GM19351 (cell line): ENCODE measurements around the gene ETHE1.

Experiments
- ATAC-seq: cut with Tn5 transposase; IDR thresholded peaks from one replicate; pipeline ENCODE4 v1.9.1; 2021; ENCODE audit warnings: mild to moderate bottlenecking, moderate library complexity; ENCODE audit not compliant: unreplicated experiment

ETHE1 gene

DNA sequence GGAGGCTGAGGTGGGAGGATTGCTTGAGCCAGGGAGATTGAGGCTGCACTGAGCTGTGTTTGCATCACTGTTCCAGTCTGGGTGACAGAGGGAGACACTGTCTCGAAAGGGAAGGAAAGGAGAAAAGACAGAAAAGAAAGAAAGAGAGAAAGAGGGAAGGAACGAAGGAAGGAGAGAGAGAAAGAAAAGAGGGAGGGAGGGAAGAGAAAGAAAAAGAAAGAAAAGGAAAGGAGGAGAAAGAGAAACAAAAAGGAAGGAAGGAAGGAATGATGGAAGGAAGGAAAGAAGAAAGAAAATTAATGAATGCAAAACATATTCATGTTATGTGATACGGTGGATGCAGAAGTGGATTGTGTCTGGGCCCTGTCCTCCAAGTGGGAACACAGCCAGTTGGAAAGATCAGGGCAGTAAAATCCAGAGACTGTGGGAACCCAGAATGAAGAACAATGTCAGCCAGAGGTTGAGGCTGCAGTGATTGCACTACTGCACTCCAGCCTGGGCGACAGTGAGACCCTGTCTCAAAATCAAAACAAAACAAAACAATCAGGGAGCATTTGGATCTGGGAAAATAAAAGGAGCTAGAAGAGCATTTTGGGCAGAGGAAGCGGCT is 28.7 kb downstream of the ETHE1 start:
- no peak for ATAC-seq

DNA sequence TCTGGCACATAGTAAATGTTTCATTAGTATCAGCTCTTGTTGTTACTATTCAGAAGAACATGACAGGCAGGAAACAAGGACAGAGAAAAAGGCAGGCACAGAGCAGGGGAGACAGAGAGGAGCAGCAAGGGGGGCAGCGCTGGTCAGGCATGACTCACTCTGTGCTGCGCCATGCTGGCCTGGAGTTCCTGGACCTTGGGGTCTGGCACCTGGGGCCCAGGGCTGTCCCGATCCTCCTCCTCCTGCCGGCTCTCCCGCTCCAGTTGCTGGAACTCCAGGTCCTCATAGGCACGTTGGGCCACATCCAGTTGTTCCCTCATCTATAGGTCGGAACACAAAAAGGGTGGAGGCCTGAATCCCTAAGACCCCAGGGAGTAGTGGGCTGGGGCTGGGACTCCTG is 30.0 kb downstream of the ETHE1 start:
- ATAC-seq: no peak

DNA sequence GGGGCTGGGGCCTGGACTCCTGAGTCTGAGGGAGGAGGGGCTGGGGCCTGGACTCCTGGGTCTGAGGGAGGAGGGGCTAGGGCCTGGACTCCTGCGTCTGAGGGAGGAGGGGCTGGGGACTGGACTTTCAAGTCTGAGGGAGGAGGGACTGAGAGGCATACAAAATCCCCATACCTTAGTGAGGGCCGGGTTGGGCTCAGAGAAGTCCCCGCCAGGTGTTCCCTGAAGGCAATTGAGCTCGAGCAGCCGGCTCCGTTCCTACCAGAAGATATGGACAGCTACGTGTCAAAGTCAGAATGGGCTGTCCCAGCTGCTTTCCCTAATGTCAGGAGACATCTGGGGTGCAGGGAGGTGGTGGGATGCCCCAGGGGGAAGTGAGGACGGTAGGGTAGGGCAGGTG is 31.9 kb downstream of the ETHE1 start:
- no peak for ATAC-seq

DNA sequence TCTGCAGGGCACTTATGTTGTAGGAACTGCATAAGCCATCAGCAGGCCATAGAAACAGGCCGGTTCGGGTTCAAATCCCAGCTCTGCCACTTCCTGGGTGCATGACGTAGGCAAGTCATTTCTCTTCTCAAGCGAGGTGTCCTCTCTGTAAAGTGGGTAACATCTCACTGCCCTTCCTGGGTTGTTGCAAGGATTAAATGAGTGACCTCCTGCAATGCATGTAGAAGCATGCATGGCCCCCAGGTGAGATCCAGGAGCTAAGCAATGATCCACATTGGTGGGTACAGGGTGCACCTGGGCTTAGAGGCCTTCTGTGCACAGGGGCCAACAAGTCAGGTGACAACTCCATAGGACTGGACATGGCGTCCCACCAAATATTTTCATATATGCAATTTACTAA is 36.2 kb downstream of the ETHE1 start:
- no peak for ATAC-seq

DNA sequence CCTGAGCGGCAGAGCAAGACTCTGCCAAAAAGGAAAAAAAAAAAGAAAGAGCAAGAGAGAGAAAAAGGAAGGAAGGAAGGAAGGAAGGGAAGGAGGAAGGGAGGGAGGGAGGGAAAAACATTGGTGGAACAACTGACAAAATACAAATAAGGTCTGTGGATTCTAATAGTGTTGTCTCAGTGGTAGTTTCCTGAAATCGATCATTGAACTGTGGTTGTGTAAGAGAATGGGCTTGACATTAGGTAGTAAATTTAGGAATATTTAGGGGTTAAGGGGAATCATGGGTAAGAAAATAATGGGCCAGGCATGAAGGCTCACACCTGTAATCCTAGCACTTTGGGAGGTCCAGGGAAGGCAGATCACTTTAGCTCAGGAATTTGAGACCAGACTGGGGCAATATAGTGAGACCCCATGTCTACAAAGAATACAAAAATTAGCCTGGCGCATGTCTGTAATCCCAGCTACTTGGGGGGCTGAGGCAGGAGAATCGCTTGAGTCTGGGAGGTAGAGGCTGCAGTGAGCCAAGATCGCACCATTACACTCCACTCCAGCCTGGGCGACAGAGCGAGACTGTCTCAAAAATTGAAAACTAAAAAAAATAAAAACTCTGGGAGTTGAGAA is 36.9 kb downstream of the ETHE1 start:
- no peak for ATAC-seq

DNA sequence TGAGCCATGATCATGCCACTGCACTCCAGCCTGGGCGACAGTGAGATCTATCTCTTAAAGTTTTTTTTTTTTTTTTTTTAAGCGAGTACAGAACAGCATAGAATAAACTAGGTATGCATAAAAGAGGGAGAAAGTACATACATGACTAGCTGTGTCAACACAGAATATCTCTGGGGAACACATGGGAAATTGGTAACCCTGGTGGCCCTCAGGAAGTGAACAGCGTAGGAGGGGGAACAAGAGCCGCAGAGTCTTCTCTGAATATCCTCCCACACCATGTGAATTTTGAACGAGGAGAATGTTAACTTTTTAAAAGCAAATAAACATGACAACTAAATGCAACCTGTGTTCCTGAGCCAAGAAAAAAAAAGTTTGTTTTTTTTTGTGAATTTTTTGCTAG is 37.7 kb downstream of the ETHE1 start:
- peak; percentile 56 for ATAC-seq

DNA sequence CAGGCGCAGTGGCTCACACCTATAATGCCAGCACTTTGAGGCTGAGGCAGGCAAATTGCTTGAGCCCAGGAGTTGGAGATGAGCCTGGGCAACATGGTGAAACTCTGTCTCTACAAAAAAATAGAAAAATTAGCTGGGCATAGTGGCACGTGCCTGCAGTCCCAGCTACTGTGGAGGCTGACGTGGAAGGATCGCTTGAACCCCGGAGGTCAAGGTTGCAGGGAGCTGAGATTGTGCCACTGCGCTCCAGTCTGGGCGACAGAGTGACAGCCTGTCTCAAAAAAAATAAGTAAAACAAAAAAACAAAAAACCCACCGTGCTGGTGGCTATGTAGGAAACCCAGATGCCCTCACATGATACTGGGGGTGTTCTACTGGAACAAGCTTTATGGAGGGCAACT is 38.8 kb downstream of the ETHE1 start:
- no peak for ATAC-seq

DNA sequence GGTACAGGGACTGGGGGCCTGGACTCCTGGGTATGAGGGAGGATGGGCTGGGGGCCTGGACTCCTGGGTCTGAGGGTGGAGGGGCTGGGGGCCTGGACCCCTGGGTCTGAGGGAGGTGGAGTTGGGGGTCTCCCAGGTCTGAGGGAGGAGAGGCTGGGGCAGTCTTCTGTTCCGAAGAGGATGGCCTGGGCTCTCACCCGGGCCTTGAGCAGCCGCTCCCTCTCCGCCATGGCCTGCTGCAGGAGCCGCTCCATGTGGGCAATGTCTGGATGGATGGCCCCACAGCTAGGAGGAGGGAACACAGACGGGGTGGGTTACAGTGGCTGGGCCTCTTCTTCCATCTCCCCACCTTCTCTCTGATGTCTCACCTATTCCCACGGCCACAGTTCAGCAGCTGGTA is 40.6 kb downstream of the ETHE1 start:
- ATAC-seq: no peak

DNA sequence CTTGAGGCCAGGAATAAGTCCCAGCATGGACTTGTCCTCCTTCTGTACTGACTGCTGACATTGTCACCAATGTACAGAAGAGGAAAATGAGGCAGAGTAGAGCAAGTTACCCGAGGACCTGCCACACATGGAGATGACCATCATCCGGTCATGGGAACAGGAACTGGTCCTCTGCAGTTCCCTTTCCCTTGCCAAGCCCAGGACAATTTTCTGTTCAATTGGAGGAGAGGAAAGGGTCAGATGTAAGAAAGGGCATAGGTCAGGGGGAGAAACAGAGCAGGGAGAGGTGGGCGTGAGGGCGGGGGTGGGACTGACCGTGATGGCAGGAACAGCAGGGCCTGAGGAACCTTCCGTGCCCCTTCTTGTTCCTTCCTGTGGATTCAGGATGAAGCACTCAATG is 41.0 kb downstream of the ETHE1 start:
- ATAC-seq: no peak

DNA sequence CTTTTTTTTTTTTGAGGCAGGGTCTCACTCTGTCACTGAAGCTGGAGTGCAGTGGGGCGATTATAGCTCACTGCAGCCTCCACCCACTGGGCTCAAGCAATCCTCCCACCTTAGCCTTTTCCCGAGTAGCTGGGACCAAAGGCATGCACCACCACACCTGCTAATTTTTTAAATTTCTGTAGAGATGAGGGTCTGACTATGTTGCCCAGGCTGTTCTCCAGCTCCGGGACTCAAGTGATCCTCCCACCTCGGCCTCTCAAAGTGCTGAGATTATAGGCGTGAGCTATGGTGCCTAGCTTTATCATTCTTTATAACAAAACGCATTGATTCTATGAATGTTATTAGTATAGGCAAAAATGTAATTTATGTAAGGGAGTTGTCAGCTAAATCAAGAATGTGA is 43.7 kb downstream of the ETHE1 start:
- no peak for ATAC-seq

DNA sequence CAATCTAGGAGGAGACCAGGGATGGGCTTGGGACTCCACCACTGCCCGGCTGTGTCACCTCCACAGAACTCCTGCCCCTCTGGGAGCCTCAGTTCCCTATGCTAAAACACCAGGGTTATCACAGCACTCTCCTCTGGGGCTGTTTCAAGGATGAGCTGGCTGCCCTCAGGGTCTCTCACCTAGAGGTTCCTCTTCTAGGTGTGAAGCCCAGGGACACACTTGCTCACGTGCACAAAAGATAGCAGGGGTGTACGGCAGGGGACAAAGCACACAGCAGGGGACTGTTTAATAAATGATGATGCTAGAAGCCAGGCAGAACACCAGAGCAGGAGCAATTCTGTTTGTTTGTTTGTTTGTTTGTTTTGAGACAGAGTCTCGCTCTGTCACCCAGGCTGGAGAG is 44.8 kb downstream of the ETHE1 start:
- ATAC-seq: no peak

DNA sequence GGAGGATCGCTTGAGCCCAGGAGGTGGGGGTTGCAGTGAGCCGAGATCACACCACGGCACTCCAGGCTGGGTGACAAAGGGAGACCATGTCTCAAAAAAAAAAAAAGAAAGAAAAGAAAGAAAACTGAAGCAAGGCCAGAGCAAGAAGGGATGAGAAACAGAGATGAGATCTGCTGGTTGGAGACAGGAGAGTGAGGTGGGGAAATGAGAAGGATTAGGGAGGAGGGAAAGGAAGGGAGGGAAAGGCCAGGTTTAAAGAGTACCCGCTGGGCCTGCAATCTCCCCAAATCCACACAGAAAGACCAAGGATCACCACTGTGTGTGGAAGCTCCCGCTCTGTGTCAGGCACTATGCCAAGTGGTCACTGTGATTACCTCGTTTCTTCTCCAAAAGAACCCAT is 45.3 kb downstream of the ETHE1 start:
- ATAC-seq: no peak

DNA sequence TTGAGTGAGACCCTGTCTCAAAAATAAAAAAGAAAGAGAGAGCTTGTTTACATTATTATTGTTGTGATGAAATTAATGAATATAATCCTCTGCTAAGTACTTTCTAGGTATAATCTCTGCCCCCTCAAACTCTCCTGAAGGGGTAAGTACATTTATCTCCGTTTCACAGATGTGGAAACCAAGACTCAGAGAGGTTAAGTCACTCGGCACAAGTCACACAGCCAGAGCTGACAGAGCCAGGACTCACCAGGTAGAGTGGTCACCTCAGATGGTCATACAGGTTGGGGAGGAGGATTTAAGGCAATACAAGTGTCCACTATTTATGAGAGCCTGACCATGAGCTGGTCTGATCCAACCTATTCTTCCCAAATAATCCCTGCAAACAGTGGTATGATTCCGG is 46.4 kb downstream of the ETHE1 start:
- no peak for ATAC-seq

DNA sequence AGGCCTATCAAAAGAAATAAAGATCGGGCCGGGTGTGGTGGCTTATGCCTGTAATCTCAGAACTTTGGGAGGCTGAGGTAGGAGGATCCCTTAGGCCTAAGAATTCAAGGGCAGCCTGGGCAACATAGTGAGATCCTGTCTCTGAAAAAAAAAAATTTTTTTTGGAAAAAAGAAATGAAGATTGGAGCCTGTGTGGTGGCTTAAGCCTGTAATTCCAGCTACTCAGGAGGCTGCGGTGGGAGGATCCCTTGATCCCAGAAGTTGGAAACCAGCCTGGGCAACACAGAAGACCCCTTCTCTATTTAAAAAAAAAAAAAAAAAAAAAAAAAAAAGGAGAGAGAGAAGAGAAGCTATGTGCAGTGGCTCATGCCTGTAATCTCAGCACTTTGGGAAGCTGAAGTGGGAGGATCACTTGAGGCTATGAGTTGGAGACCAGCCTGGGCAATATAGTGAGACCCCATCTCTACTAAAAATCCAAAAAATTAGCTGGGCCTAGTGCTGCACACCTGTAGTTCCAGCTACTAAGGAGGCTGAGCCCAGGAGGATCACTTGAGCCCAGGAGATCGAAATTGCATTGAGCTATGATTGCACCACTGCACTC is 46.9 kb downstream of the ETHE1 start:
- no peak for ATAC-seq

DNA sequence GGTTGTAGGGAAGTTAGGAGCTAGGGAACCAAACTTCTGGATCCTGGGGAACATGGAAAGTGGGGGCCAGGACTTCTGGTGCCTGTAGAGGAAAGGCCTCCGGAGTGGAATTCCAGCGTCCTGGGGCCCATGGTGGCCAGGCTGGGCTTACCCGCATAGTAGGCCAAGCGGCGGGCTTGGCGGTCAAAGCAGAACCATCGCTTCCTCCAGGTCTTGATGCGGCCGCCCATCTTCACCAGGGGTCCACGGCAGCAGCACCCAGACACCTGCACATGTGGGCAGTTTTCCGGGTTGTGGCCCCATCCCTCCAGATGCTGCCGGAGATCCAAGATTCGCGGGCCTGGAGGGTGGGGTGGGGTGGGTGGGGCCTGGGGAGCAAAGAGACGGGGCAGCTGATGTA is 47.8 kb downstream of the ETHE1 start:
- ATAC-seq: no peak

DNA sequence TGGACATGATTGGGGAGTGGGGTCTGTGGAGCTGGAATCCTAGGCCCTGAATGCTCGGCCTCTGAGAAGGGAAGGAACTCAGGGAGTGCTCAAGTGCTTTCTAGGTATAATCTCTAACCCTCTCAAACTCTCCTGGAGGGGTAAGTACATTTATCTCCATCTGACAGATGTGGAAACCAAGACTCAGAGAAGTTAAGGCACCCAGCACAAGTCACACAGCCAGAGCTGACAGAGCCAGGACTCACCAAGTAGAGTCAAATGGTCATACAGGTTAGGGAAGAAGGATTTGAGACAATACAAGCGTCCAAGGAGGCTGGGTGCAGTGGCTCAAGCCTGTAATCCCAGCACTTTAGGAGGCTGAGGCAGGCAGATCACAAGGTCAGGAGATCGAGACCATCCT is 48.7 kb downstream of the ETHE1 start:
- no peak for ATAC-seq

DNA sequence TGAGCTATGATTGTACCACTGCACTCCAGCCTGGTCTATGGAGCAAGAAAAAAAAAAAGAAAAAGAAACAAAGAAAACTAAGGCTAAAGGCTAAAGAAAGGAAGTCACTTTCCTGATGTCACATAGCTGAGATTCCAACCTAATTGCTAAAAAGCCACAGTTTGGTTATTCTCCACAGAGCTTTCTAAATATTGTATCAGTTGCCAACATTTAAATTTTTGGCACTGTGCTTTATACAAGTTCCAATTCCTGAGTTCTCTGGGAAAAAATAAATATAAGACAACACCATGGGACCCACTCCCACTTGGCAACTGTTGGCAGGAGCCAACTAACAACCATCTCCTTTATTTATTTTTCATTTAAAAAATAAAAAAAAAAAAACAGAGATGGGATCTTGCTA is 50.4 kb downstream of the ETHE1 start:
- no peak for ATAC-seq

DNA sequence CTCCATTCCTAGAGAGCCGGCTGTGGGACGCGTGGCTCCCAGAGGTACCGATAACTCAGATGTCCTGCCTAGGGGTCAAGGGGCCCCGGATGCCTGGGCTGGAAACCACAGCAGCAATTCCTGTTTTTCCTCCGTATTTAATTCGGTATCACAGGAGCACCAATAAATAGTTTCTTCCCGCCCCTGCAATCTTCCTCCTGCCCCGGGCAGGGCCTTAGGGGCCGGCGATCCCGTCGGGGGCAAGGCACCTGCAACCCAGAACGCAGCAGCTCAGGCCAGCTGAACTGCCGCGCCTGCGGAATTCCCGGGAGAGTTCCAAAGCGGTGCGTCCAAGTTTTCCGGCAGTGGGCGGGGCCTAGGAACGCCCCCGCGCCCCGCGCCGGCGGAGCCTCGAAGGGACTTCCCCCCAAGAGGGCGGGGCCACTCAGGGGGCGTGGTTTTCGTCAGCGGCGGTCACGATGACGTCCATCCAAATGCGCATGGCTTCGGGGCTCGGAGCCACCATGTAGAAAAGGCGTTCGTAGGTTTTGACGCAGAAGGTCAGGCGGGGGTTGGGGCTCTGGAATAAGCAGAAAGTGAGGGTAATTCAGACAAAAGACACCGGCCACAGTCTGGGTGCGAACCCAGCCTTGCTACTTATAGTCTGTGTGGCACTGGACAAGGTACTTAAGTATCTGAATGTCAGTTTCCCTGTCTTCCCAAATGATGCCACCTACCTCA is 51.9 kb downstream of the ETHE1 start:
- peak; percentile 87 for ATAC-seq

DNA sequence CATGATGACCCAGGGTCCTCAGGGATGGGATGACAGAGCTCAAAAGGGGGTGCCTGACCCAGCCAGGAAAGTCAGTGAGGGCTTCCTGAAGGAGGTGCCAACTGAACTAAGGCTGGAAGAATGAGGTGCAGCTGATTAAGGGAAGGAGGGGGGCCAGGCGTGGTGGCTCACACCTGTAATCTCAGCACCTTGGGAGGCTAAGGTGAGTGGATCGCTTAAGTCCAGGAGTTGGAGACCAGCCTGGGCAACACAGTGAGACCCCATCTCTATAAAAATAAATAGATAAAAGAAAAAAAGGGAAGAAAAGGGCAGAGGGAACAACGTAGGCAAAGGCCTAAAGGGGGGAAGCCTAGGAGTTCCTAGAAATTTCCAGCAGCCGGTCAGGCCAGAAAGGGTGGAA is 52.5 kb downstream of the ETHE1 start:
- no peak for ATAC-seq

DNA sequence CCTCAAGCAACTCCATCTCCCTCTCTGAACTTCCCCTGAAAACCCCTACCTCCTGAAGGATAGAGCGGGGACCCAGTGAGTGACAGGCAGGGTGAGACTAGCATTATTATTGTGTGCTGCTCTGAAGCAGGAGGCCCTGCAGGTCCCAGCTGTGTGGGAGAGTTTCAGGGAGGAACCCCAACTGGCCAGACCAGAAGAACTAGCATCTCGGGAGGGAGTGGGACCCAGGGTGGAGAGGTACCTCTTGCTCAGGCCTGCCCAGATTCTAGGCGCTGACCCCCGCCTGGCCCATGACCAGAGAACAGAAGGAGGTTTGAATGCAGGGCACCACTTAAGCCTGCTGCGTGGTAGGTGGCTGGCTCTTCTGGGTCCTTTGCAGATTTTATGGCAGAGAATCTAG is 55.9 kb downstream of the ETHE1 start:
- ATAC-seq: no peak

DNA sequence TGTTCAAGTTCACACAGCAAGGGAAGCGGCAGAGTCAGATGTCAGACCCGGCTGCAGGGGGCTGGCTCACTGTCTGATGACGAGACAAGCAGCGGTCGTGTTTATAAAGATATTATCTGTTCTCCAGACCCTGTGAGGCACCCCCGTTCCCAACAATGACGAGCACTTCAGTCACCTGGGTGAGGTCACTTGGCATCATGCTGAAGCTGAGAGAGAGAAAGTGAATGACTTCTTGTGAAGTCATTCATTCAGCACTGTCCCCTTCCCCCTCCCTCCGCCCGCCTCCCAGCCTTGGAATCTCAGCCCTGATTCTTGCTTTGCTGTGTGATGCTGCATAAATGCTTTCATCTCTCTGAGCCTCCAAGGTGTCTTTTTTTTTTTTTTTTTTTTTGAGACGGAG is 56.7 kb downstream of the ETHE1 start:
- ATAC-seq: no peak

DNA sequence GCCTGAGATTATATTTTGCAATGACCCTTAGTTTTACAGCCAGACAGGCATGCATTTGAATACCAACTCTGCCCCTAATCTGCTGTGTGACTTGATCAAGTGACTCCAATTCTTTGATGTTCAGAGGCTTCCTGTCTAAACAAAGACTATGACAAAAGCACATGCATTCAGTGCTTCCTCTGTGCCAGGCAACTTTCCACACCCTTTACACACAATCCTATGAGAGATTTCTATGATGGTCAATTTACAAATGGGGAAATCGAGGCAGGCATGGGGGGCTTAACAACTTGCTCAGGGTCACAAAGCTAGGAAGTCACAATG is 57.9 kb downstream of the ETHE1 start:
- ATAC-seq: no peak
